A172 (cell line): ENCODE data around the gene CCDC70. TPM values are rescaled to one million over a fixed set of nuclear protein-coding genes. Genes with fewer than 3 reads are reported as not detected.

Experiments
- DNase-seq: peaks from one replicate; pipeline ENCODE4 v3.0.0-alpha.2; 2015; ENCODE audit warnings: low spot score
- total RNA-seq: library from RNA; depleted of rRNA; stranded (reverse); fragments of >200 nt; shearing (Covaris generic); gene quantifications from 2 replicates; pipeline ENCODE4 v1.2.3, GENCODE V29; 2014

The CCDC70 gene
- total RNA-seq, 1 experiment from 2014 or later = not detected

DNA sequence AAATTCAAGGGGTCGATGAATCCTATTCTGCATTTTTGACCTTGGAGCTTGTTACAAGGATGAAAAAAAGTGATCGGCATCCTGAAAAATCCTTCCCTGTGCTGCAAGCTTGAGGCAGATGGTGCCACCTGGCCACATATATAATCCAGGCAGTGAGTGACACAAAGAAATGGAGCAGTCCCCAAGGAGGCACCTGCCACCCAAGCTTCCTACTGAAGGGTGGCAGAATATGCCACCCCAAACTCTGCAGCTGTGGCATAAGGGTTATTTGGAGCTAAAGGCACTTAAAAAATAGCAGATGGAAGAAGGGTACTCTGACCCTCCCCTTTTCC is 32.2 kb upstream of the CCDC70 start:
- no peak for DNase-seq

DNA sequence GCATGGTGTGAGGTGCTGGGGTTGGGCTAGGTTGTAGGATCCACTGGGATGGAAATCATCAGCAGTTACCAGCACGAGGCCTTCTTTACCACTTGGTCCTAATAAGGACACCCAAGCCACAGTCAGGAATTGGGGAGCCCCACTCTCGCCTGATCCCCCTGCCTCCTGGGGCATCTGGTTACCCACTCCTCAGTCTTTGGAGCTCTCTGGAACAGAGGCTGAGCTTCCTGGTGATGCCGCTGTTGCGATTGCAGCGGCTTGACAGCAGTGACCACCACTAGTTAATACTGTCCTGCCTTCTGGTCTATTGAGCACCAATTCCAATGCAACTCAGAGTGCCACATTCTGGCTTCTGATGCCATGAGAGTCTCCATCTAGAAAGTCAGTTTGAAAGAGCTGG is 30.2 kb upstream of the CCDC70 start:
- no peak for DNase-seq

DNA sequence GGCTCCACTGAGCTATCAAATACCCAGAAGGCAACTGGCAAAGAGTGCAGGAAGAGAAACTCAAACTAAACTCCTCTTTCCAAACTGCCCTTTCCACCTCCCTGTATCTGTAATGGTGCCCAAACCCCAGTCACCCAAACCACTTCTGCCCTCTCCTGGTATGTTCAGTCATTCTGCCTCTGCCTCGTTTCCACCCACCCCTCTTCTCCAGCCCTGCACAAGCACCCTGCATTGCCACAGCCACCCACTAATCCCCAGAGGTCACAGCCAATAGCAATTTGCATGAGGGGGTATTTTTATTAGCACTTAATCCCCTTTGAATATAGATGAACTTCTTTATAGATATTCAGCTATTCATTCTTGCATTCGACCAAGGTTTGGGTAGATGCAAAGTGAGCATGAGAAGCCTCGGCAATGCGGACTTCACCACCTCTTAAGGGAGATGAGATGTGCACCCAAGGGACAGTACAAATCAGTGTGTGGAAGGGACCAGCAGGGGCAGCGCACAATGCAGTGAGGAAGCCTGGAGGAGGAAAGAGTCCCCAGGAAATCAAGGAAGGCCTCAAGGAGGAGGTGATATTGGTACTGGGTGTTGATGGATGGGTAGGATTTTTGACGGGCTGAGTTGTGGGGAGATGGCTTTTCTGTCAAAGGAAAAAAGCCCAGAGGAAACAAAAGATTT is 29.2 kb upstream of the CCDC70 start:
- DNase-seq = peak; percentile 39

DNA sequence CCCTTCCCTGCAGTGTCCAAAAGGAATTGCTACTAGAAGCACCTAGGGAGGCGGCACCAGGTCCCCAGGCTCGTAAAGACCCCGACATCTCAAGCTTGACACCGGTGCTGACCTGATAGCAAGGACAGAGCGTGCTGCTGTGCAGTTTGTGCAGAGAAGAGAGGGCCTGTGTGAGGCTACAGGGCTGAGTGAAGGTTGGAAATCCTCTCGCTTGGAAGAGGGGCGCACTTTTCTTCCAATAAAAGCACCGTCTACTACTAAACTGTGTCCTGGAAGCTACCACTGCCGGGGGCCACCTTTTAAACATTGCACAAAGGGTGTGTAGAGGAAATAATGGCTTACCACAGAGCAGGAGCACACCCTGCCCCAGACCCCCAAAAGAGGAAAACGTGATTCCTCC is 27.8 kb upstream of the CCDC70 start:
- DNase-seq = no peak

DNA sequence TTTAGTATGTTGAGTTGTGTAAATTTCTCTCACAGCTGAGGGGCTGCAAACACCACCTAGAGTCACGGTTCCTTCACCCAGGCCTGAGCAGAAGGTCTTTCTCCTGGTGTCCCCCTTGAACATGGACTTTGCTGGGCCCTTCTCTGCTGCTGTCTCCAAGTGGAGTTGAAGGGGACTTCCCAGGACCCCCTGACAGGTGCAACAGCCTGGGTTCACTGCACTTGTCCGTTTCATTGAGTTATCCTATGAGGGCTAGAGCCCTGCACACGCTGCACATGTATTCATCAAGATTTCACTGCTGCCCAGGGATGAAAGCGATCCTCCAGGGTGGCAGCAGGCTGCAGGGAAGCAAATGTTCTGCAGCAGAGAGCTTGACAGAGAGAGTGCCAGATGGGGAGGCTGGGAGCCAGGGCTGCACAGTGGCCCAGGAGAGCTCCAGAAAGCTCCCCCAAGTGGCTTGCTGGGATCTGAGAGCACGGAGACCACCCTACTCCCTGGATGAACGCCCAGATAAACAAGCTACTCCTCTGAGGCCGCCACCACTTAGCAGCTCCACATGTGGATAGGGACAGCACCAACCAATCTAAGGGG is 27.1 kb upstream of the CCDC70 start:
- DNase-seq = no peak

DNA sequence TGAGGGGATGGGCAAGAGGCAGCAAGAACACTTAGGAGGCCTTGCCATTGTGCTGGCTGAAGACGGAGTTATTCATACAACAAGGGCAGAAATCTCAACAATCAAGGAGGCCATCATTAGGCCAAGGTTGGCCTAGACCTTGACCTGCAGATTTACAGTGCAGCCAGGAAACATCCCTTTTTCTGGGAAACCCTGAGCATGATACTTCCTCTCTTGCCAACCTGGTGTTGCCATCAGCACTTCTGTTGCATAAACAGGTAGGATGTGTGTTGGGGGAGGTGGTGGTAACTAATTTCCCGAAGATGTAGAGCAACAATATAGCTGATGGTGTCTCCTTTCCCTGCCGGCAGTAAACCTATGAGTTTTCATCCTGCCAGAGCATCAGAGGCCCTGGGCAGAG is 24.8 kb upstream of the CCDC70 start:
- no peak for DNase-seq

DNA sequence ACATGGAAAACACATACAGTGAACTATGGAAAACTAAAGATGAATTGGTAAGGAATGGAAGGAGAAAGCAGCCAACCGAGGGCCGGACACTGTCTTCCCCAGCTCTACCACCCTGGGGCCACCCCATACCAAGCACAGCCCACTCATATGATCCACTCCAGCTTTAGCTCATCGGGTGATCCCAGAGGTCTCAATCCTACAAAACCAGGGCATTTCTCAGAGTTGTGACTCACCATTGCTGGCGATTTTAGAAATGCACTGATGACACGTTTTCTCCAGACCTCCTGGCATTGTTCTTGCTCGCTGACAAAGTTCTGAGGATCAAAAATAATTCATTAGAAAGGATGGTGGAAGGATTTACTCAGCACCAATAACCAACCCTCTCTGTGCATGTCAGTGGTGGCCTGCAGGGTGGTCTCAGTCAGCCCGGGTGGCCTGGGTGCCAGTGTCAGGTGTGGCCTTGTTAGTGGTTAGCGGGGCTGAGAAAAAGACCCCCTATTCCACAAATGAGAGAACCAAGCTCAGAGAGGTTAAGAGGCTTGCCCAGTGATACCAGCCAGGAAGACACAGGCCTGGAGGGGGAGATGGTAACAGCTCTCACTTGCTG is 23.4 kb upstream of the CCDC70 start:
- peak; percentile 22 for DNase-seq

DNA sequence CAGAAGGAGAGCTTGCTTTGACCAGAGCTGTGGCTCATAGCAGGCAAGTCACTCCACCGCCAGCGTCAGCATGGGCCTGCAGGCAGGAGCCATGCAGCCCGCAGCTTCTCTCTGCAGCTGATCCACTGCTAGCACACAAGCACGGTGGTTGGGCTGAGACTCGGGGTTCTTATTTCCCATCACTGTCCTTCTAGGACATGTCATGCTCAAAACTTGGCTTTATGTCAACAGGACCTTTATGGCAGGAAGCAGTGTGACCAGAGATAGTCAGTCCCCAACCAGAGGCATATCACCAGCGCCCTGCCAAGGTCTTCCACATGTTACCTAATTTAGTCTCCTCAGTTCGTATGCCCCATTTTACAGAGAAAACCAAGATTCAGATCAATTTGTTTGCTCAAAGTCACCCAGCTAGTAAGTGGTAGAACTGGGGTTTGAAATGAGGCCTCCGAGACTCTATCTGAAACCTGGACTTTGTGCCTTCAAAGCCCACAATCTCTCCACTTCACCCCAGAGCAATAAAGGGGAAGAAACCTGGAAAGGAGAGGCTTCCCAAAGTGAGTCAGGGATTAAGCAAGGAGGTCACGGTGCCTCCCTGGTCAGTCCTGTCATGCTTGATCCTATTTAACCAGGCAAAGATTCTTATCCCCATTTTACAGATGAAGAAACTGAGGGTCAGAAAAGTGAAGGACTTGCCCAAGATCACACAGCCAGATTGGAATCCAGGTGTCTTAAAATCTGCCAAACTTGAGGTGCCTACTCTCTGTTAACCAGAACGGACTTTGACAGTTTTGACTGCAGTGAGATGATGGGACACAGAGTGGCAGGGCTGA is 21.8 kb upstream of the CCDC70 start:
- no peak for DNase-seq

DNA sequence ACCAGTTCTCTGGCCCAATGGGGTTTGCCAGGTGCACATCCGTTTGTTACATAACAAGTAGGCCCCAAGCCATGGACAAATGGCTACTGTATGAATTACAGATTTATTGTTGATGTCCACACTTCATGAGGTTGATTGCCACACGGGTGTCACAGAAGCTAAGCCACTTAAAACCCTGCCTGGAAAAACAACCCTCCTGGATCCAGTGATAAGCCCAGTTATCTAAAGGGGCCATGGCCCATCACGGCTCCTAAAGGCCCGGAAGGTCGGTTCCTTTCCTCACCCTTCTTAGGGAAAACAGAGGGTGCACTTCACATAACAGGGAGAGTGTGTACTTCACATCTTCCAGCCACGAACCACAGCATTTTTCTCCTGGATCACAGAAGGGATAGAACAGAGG is 20.9 kb upstream of the CCDC70 start:
- DNase-seq = no peak

DNA sequence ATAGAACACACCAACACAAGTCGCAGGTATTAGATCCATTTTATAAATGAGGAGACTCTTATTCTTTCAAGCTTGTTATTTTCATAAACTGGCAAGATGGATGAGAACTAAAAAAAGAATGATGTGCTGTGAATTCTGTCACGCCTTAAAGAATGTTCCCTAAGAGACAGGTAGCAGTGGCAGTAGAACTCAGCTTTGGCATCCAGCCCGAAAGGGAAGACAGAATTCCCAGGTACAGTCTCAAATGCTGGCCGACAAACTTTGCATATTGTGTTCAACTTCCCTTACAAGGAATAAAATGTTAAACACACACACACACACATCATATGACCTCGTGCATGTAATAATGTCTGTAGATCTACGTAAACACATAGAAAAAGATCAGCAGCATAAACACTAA is 20.0 kb upstream of the CCDC70 start:
- no peak for DNase-seq

DNA sequence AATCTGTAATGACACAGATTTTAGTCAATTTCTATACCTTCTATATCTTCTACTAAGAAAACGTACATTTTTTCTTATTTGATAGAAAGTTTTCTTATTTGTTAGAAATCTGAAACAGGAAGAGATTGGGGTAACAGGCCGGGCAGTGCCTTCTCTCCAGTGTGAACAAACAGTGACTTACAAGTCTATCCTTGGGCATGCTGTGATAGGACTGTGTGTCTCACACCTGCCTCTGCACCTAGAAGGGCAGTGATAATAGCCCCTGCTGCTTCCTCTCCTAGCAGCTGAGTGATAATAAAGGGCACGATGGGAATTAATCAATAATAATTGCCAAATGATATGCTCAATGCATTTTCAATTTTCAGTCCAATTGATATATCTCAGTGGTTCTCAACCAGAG is 18.2 kb upstream of the CCDC70 start:
- no peak for DNase-seq

DNA sequence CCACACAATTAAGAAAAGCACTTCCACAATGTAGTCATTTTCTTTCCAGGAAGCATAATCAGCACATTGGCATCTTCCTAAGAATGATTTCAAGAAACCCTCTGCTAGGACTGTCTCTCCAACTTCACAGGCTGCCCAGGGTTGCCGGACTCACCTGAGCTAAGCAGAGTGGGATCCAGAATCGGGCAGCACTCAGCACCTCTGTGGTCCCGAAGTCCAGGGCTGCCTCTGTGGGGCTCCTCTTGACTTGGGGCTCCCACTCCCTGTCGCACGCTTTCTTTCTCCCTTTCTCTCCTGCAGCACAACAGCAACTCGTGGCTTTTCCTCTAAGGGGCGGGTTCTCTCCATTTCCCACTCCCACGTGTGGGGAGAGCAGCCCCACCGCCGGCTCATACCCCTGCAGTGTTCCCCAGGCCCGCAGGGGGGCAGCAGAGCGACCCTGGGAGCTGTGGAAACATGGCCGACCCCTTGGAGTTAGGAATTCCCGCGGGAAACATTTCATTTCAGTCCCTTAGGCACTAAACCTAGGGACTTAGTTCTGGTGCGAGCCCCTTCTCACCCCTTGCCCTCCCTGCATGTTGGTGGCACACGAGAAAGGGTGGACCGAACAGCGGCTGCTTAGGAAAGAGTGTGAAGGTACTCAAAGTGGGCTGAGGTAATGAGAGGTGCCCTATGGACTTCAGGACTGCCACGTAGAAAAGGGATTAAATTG is 16.8 kb upstream of the CCDC70 start, which contains the start of gene TMEM272:
TSS of gene TMEM272 (minus strand) at position 316 of the 712 bp plus-strand sequence. CDS start 6,647 bp downstream, outside the sequence.
- DNase-seq = peak; percentile 30

DNA sequence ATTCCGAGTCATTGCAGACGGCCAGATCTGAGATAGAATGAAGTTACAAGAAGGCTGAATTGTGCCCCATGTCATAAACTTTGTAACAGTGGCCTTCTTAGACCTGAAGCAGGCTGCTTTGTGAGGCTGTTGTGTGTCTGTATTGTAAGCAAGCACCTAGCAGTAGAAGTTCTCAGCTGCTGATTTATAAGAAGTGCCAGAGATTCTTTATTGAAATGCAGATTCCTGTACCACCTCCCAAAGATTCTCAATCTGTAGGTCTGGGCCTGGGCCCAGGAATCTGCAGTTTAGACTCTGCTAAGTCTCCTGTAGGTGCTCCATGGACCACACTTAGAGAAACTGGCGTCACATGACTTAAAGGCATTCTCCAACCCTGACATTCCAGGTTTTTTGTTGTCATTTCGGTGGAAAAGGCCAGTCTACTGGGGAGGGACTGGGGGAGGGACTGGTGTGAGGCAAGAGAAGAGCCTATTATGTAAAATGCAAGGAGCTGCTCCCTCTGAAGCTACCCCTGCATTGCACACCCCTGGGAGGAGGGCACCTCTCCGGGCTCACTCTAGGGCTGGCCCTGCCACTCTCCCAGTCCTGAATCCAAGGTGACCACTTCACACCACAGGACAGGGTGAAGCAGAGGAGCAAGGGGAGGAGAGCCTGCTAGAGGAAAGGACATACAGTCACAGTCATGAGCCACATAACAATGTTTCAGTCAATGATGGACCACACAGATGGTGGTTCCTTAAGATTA is 16.0 kb upstream of the CCDC70 start:
- no peak for DNase-seq

DNA sequence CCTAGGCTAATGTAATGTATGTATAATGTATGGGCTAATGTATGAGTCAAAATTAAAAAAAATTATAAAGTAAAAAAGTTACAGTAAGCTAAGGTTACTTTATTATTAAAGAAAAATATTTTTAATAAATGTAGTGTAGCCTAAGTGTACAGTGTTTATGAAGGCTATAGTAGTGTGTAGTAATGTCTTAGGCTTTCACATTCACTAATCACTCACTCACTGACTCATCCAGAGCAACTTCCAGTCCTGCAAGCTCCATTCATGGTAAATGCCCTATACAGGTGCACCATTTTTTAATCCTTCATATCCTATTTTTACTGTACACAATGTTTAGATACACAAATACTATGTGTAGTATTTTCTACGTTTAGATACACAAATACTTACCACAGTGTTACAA is 15.0 kb upstream of the CCDC70 start:
- no peak for DNase-seq

DNA sequence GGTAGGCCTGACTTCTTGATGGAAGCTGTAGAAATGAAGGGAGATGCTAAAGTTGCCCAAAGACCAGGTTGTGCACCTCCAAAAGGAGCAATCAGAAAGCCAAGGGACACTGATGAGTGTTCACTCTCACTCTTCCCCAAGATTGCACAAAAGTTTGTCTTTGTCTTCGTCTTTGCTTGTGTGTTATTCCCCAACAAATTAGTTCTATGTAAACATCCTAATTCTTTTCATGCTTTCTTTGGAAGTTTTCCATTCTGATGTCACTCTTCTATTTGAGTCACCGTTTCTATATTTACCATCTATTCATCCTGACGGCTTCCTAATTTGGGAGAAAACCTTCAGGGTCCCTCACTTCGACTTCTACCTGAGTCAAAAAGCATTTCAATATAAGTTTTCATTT is 13.1 kb upstream of the CCDC70 start:
- peak; percentile 44 for DNase-seq

DNA sequence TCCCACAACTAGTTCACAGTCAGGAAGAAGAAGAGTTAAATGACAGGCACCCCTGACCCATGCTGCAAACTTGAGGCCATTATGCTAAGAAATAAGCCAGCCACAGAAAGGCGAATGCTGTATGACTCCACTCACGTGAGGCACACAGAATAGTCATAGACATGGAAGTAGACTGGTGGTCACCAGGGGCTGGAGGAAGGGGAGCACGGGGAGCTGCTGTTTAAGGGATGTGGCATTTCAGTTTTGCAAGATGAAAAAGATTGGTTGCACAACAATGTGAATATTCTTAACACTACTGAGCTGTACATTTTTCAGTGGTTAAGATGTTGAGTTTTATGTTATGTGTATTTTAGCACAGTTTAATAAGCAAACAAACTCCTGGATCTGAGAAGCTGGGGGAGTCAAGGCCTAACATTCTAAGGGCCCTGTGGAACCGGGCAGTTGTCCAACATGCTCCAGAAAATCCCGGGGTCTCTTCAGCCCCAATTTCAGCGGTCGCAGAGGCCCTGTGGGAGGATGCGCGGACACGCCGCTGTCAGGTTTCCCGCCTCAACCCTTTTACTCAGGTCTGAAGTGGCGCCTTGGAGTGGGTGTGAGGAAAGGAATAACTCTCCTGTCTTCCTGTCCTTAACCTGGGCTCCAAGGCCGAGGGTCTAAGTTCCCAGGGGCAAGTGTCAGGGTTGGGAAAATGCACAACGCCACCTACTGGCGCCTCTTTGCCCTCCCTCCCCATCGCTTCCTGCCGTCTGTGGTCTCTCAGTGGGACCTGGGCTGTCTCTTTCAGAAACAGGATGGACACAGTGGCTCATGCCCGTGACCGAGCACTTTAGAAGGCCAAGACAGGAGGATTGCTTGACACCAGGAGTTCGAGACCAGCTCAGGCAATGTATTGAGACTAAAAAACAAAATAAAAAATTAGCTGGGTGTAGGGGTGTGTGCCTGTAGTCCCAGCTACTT is 12.3 kb upstream of the CCDC70 start:
- DNase-seq = peak; percentile 17

DNA sequence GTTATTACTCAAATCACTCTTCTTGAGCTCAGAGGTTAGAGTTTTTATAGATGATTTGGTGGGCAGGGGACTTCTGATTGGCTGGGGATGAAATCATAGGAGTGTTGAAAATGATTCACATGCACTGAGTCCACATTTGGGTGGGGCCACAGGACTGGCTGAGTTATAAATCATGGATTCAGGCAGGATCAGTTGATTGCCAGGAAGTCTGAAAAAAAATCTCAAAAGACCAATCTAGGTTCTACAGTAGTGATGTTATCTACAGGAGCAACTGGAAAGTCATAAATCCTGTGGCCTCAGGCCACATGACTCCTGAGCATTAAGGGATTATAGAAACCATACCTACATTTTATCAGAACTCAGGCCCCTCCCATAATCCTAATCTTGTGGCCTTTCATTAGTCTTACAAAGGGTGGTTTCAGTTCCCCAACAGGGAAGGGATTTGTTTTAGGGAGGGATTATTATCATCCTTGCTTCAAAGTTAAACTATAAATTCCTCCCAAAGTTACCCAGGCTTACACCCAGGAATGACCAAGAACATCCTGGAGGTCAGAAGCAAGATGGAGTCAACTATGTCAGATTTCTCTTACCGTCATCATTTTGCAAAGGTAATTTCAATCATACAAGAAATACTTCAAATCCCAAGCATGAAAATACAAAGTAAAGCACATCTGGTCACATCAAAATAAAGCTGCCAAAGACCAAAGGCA is 5.6 kb upstream of the CCDC70 start:
- DNase-seq = peak; percentile 19

DNA sequence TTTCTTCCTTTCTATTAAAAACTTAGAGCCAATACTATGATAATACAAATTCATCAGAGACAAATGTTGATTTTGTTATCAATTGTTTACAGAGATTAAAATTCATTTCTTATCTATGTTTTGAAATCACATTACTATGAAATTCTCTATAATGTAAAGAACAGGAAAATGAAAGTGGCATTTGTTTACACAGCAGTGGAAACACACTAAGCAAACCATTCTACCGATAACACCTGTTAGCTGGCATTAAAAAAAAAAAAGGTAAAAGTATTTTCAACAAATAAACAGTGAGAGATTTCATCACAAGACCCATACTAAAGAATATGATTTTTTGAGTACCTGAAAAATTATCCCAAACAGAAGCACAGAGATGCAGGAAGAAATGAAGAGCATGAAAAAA is 4.8 kb upstream of the CCDC70 start:
- DNase-seq = no peak
